ENCODE results near the gene PLLP. TPM values are rescaled to one million over a fixed set of nuclear protein-coding genes. Genes with fewer than 3 reads are reported as not detected.

PLLP gene
- polyA plus RNA-seq, 3 donors = 0.52 to 1.2 (median 0.97) TPM

DNA sequence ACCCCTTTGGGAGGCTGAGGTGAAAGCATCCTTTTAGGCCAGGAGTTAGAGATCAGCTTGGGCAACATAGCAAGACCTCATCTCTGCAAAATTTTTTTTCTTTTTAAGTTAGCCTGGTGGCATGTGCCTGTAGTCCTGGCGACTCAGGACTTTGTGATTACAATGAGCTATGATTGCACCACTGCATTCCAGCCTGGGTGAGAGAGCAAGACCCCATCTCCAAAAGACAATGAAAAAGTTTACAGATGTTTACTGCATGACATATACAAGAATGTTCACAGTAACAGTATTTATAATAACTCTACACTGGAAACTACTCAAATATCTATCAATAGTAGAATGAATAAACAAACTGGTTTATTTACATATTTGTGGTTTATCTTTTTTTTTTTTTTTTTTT, 41.0 kb upstream of the PLLP start:
- no CpG with 5 or more reads among the region's 1 CpG for WGBS (ENCODE audit: insufficient coverage)
- H3K27ac ChIP-seq (ENCODE audit: low read depth in 1 of 2, low read length in 2 of 2) = peak overlapping the region in 1 of 2 donors; percentile 34
- no peak overlapping the region for H2AFZ ChIP-seq (ENCODE audit: insufficient read depth, low read depth, low read length, poor library complexity, severe bottlenecking)
- H3K4me1 ChIP-seq (ENCODE audit: control insufficient read depth in 1 of 2, insufficient read depth in 2 of 2, low read length in 2 of 2) = peaks cover 4 to 14% of the 10 kb centered on the region in 2 donors
- H3K9me3 Mint-ChIP-seq = peaks cover 0 to 6% (median 2%) of the 10 kb centered on the region in 7 donors
- no peaks in the 10 kb centered on the region for H3K36me3 Mint-ChIP-seq
- no peak overlapping the region for H3K27ac Mint-ChIP-seq
- TF ChIP-seq, protein P1, sequence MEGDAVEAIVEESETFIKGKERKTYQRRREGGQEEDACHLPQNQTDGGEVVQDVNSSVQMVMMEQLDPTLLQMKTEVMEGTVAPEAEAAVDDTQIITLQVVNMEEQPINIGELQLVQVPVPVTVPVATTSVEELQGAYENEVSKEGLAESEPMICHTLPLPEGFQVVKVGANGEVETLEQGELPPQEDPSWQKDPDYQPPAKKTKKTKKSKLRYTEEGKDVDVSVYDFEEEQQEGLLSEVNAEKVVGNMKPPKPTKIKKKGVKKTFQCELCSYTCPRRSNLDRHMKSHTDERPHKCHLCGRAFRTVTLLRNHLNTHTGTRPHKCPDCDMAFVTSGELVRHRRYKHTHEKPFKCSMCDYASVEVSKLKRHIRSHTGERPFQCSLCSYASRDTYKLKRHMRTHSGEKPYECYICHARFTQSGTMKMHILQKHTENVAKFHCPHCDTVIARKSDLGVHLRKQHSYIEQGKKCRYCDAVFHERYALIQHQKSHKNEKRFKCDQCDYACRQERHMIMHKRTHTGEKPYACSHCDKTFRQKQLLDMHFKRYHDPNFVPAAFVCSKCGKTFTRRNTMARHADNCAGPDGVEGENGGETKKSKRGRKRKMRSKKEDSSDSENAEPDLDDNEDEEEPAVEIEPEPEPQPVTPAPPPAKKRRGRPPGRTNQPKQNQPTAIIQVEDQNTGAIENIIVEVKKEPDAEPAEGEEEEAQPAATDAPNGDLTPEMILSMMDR (IDR thresholded peaks at IDR 0.05) = no peak
- H3K4me3 ChIP-seq (replicated peaks in 1 of 3; ENCODE audit: low read depth in 2 of 3, low read length in 3 of 3) = no peak overlapping the region
- H4K20me1 ChIP-seq (ENCODE audit: insufficient read depth, low read length) = no peaks in the 10 kb centered on the region
- H3K9ac ChIP-seq (ENCODE audit: insufficient read depth, low read length, poor library complexity, severe bottlenecking) = no peak overlapping the region
- H3K9me3 ChIP-seq (replicated peaks in 1 of 2; ENCODE audit: control insufficient read depth in 1 of 2, insufficient read depth in 1 of 2, low read length in 2 of 2) = no peaks in the 10 kb centered on the region
- peaks cover 13% of the 10 kb centered on the region for H3K4me1 Mint-ChIP-seq
- peaks cover 10 to 16% (median 13%) of the 10 kb centered on the region in 3 donors for H3K27me3 Mint-ChIP-seq (ENCODE audit: low read depth in 3 of 3)
- H3K36me3 ChIP-seq (replicated peaks in 1 of 2; ENCODE audit: control insufficient read depth in 1 of 2, insufficient read depth in 2 of 2, low read length in 2 of 2) = no peaks in the 10 kb centered on the region
- intact Hi-C loops (cut with micrococcal nuclease) = no loop called here
- no peak for DNase-seq
- no peaks in the 10 kb centered on the region for H3K79me2 ChIP-seq (ENCODE audit: insufficient read depth, low read length)
- no peak overlapping the region for H3K4me2 ChIP-seq (replicated peaks; ENCODE audit: extremely low read depth, low read length, poor library complexity, severe bottlenecking)
- H3K27me3 ChIP-seq (ENCODE audit: control insufficient read depth in 2 of 2, insufficient read depth in 2 of 2, low read length in 2 of 2) = no peaks in the 10 kb centered on the region
- H3K4me3 Mint-ChIP-seq = no peak overlapping the region

- WGBS (ENCODE audit: insufficient coverage) = no CpG with 5 or more reads among the region's 2 CpGs
- no peaks in the 10 kb centered on the region for H3K27me3 ChIP-seq (ENCODE audit: control insufficient read depth in 2 of 2, insufficient read depth in 2 of 2, low read length in 2 of 2)
- no peak overlapping the region for H2AFZ ChIP-seq (ENCODE audit: insufficient read depth, low read depth, low read length, poor library complexity, severe bottlenecking)
- no peak overlapping the region for H3K9ac ChIP-seq (ENCODE audit: insufficient read depth, low read length, poor library complexity, severe bottlenecking)
- intact Hi-C loops (cut with micrococcal nuclease) = no loop called here
- no peaks in the 10 kb centered on the region for H4K20me1 ChIP-seq (ENCODE audit: insufficient read depth, low read length)
- H3K4me3 ChIP-seq (replicated peaks in 1 of 3; ENCODE audit: low read depth in 2 of 3, low read length in 3 of 3) = no peak overlapping the region
- no peaks in the 10 kb centered on the region for H3K9me3 ChIP-seq (replicated peaks in 1 of 2; ENCODE audit: control insufficient read depth in 1 of 2, insufficient read depth in 1 of 2, low read length in 2 of 2)
- H3K36me3 ChIP-seq (replicated peaks in 1 of 2; ENCODE audit: control insufficient read depth in 1 of 2, insufficient read depth in 2 of 2, low read length in 2 of 2) = no peaks in the 10 kb centered on the region
- H3K4me3 Mint-ChIP-seq = no peak overlapping the region
- H3K4me2 ChIP-seq (replicated peaks; ENCODE audit: extremely low read depth, low read length, poor library complexity, severe bottlenecking) = no peak overlapping the region
- H3K27ac ChIP-seq (ENCODE audit: low read depth in 1 of 2, low read length in 2 of 2) = peak overlapping the region in 1 of 2 donors; percentile 34
- DNase-seq = peak; percentile 30 to 44 (median 41)
- H3K27ac Mint-ChIP-seq = peak overlapping the region; percentile 2 to 73 (median 61)
- no peaks in the 10 kb centered on the region for H3K79me2 ChIP-seq (ENCODE audit: insufficient read depth, low read length)
- peaks cover 11% of the 10 kb centered on the region for H3K4me1 Mint-ChIP-seq
- TF ChIP-seq, protein P1 (IDR thresholded peaks at IDR 0.05) = no peak
- H3K27me3 Mint-ChIP-seq (ENCODE audit: low read depth in 3 of 3) = peaks cover 8 to 12% (median 8%) of the 10 kb centered on the region in 3 donors
- H3K4me1 ChIP-seq (ENCODE audit: control insufficient read depth in 1 of 2, insufficient read depth in 2 of 2, low read length in 2 of 2) = peaks cover 4 to 14% of the 10 kb centered on the region in 2 donors
- peaks cover 0 to 6% (median 2%) of the 10 kb centered on the region in 7 donors for H3K9me3 Mint-ChIP-seq
- H3K36me3 Mint-ChIP-seq = no peaks in the 10 kb centered on the region
Measured at GRCh38 chr16:57324749-57325148, 40.3 kb upstream of the PLLP start.

All from CD14-positive monocyte (primary cell).